Endothelial cell of umbilical vein (primary cell): ENCODE measurements around the gene ZNF792. TPM values are rescaled to one million over a fixed set of nuclear protein-coding genes. Genes with fewer than 3 reads are reported as not detected.

Source experiments
- BruUV-seq: library from RNA; stranded (reverse); fragments of 400-500 nt; replicated peaks from 2 replicates; lab custom pipeline; 2021; lab: Mats Ljungman, UMichigan
- CTCF ChIA-PET: fragments of 300-600, 350-600 bp; sonication (Branson Sonifier 250); formaldehyde crosslinking; loops from one replicate; lab custom pipeline; 2021; ENCODE audit warnings: antibody characterized with exemption, inconsistent platforms; lab: Charles Lee
- POLR2A ChIA-PET: fragments of 300-600, 350-600 bp; sonication (Branson Sonifier 250); formaldehyde crosslinking; loops from one replicate; lab custom pipeline; 2021; ENCODE audit warnings: antibody characterized with exemption, inconsistent platforms; lab: Charles Lee
- DNase-seq: peaks from one replicate; pipeline ENCODE4 v3.0.0-alpha.2; 2011; ENCODE audit warnings: low read depth, low spot score
- FAIRE-seq: peaks from 2 replicates; lab custom pipeline; 2011; peaks lifted over from hg19 to GRCh38; lab: Jason Lieb, UNC
- H2AFZ ChIP-seq: 2 replicates; pipeline ENCODE4 v1.6.0; 2012; ENCODE audit warnings: low read depth, low read length, control low read depth, inconsistent platforms
- H3K27ac ChIP-seq: 2 replicates; pipeline ENCODE4 v1.5.1; 2011; ENCODE audit warnings: low read depth, mild to moderate bottlenecking, control low read depth, low read length, moderate library complexity; ENCODE audit not compliant: insufficient read depth
- H3K27me3 ChIP-seq, 2 experiments: 2 replicates each; pipeline versions ENCODE4 v1.6.0 to v1.6.1; 2011; ENCODE audit warnings: low read length in 2 of 2, mixed read lengths in 1 of 2; ENCODE audit not compliant: control insufficient read depth in 2 of 2, insufficient read depth in 2 of 2
- H3K36me3 ChIP-seq, 2 experiments: 2 replicates in 1 of 2; 3 replicates in 1 of 2; pipeline ENCODE4 v1.5.1; 2011; ENCODE audit warnings: low read length in 2 of 2, mild to moderate bottlenecking in 1 of 2, moderate library complexity in 1 of 2; ENCODE audit not compliant: control insufficient read depth in 2 of 2, insufficient read depth in 2 of 2; ENCODE audit errors: extremely low read depth in 1 of 2
- H3K4me1 ChIP-seq: 3 replicates; pipeline ENCODE4 v1.5.1; 2011; ENCODE audit warnings: mild to moderate bottlenecking, low read length; ENCODE audit not compliant: control insufficient read depth, insufficient read depth; ENCODE audit errors: extremely low read depth
- H3K4me2 ChIP-seq: 2 replicates; pipeline ENCODE4 v1.6.1; 2011; ENCODE audit warnings: low read length, control low read depth, mixed read lengths; ENCODE audit not compliant: insufficient read depth
- H3K4me3 ChIP-seq, 3 experiments: fragments of 200-600 bp in 1 of 3; sonication (generic), shearing (Covaris generic) in 1 of 3; replicated peaks in 1 of 3; 2 replicates each; pipeline ENCODE4 v1.5.1; 2011 to 2016; ENCODE audit warnings: control low read depth in 3 of 3, low read length in 3 of 3, mild to moderate bottlenecking in 2 of 3, inconsistent platforms in 1 of 3, low read depth in 1 of 3, moderate library complexity in 1 of 3; ENCODE audit not compliant: insufficient read depth in 1 of 3
- H3K79me2 ChIP-seq: 2 replicates; pipeline ENCODE4 v1.6.0; 2012; ENCODE audit warnings: low read length, inconsistent platforms; ENCODE audit not compliant: control insufficient read depth, insufficient read depth
- H3K9ac ChIP-seq: replicated peaks from 2 replicates; pipeline ENCODE3; 2011; ENCODE audit warnings: low read length, control low read depth; ENCODE audit not compliant: insufficient read depth; ENCODE audit errors: extremely low read depth
- H3K9me1 ChIP-seq: replicated peaks from 3 replicates; pipeline ENCODE4 v1.6.0; 2011; ENCODE audit warnings: mild to moderate bottlenecking, low read length; ENCODE audit not compliant: control insufficient read depth, insufficient read depth; ENCODE audit errors: extremely low read depth
- H3K9me3 ChIP-seq: replicated peaks from 2 replicates; pipeline ENCODE4 v1.5.1; 2012; ENCODE audit warnings: low read length, inconsistent platforms; ENCODE audit not compliant: control insufficient read depth, insufficient read depth
- H4K20me1 ChIP-seq: replicated peaks from 2 replicates; pipeline ENCODE3; 2011; ENCODE audit warnings: mild to moderate bottlenecking, low read length; ENCODE audit not compliant: control insufficient read depth, insufficient read depth; ENCODE audit errors: extremely low read depth
- EZH2 ChIP-seq: IDR thresholded peaks from 2 replicates; pipeline ENCODE4 v1.6.1; 2012; ENCODE audit warnings: borderline replicate concordance, low read depth, mild to moderate bottlenecking, moderate library complexity, low read length, inconsistent platforms; ENCODE audit not compliant: severe bottlenecking
- FOS ChIP-seq: IDR thresholded peaks from 2 replicates; pipeline ENCODE4 v1.6.1; 2011; ENCODE audit warnings: mild to moderate bottlenecking, low read length, moderate library complexity, borderline replicate concordance; ENCODE audit not compliant: insufficient read depth
- GATA2 ChIP-seq: IDR thresholded peaks from 2 replicates; pipeline ENCODE4 v1.7.0; 2011; ENCODE audit warnings: low read depth, mild to moderate bottlenecking, moderate library complexity, mixed read lengths, low read length; ENCODE audit not compliant: insufficient read length, insufficient read depth
- POLR2A ChIP-seq: IDR thresholded peaks from 2 replicates; pipeline ENCODE4 v1.6.1; 2012; ENCODE audit warnings: low read depth, mild to moderate bottlenecking, control low read depth, low read length
- dilution Hi-C: fragments of 300-500 bp; cut with MboI; formaldehyde crosslinking; loops from one replicate; pipeline ENCODE4 v1.15.0; 2019; ENCODE audit warnings: low sequenced_read_pairs; ENCODE audit not compliant: extremely low pct_ligation_motif_present
- intact Hi-C: fragments of 100-400 bp; cut with micrococcal nuclease; formaldehyde crosslinking; loops from one replicate; pipeline ENCODE4 v1.10.0; 2022
- polyA plus RNA-seq, 4 experiments: library from polyadenylated mRNA; depleted of rRNA in 3 of 4; stranded (reverse) in 3 of 4; unstranded in 1 of 4; fragments of >200 nt; gene quantifications; 2 replicates each; pipeline versions ENCODE4 v1.2.1 to v1.2.3, GENCODE V29; 2011 to 2012; ENCODE audit warnings: missing spikeins in 1 of 4
- total RNA-seq: library from RNA; stranded (reverse); gene quantifications from 2 replicates; pipeline ENCODE4 v1.2.3, GENCODE V29; 2021
- TF ChIP-seq, protein P1 (sequence below): IDR thresholded peaks from 2 replicates; pipeline ENCODE4 v1.6.1; 2011; ENCODE audit not compliant: insufficient read depth, insufficient read length
- TF ChIP-seq, protein P2 (sequence below), 2 donors: IDR thresholded peaks; 1 replicate in 1 of 2; 2 replicates in 1 of 2; pipeline ENCODE4 v1.5.1; 2011; ENCODE audit warnings: low read length in 2 of 2, mild to moderate bottlenecking in 2 of 2, moderate library complexity in 2 of 2, control low read depth in 1 of 2, inconsistent platforms in 1 of 2, low read depth in 1 of 2; ENCODE audit not compliant: insufficient read depth in 1 of 2; ENCODE audit errors: extremely low read depth in 1 of 2

Gene ZNF792
- total and polyA plus RNA-seq, 2 donors (not counting 3 experiments of a cell fraction or from before 2014, with no cell fraction given): 11.3 to 19.8 TPM

DNA sequence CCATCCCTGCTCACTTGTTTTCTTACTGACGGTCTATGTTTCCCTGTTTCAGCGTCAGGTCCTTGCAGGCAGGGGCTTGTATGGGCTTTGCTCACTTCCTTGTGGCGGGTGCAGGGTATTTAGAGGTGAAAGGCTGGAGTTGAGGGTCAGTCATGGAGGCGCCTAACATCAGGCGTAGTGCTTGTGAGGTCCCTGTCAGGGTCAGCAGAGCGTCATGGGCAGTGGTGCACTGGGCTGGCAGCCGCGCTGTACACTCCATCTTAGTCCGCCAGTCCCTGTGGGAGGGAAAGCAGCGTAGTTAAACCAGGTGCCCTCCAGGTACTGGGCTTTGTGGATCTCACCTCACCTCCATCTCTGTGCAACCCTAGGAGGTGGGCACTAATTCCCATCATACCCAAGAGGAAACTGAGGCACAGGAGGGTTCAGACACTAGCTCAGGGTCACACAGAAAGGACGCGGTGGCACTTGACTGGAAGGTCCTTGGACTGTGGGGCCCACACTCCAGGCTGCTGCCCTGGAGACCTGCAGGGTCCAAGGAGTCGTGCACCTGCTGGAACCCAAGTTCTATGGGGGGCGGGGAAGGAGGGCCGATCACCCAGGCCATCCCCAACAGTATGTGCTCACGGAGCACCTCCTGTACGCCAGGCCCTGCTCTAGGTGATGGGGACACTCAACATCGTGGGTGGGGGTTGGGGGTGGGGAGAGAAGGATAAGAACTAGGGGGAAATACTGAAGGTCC, 40.7 kb upstream of the ZNF792 start:
- Histone ChIP-seq H3K4me2 (no peak overlapping the region), H3K9me1 (no peaks in the 10 kb centered on the region), H2AFZ (no peak overlapping the region), H4K20me1 (no peaks in the 10 kb centered on the region), H3K36me3 (peaks cover 9 to 10% of the 10 kb centered on the region in 2 experiments), H3K9ac (no peak overlapping the region), H3K4me3 (no peak overlapping the region), H3K27me3 (no peaks in the 10 kb centered on the region), H3K27ac (no peak overlapping the region), H3K79me2 (peaks cover 54% of the 10 kb centered on the region), H3K9me3 (no peaks in the 10 kb centered on the region), H3K4me1 (peaks cover 50% of the 10 kb centered on the region)
- ChIA-PET POLR2A (no interaction called here), CTCF (no interaction called here)
- no peak for FAIRE-seq
- BruUV-seq: no TSS peak
- intact Hi-C loops: loop anchor here (10.0 kb wide), 1 partner anchor 80 kb away; the partner anchor contains the start of gene ZNF30
- no peak for DNase-seq
- dilution Hi-C loops: no loop called here
- TF ChIP-seq, protein P1, sequence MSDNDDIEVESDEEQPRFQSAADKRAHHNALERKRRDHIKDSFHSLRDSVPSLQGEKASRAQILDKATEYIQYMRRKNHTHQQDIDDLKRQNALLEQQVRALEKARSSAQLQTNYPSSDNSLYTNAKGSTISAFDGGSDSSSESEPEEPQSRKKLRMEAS: no peak
- no peak for TF ChIP-seq EZH2

DNA sequence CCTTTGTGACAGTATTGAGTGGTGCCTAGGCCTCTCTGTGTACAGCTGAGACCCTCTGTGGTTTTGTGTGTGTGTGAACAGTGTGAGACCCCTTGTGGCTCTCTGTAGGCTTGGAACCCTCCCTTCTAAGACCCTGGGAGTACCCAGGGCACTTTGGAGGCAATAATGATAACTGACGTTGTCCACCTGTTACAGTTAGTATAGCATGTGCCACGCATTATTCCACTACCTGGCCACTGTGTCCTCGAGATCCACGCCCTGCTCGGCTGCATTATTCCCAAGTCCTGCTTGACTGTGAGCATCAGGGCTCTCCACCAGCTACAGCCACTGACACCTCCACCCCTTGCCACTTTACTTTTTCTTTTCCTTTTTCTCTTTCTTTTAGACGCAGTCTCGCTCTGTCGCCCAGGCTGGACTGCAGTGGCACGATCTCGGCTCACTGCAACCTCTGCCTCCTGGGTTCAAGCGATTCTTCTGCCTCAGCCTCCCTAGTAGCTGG, 38.1 kb upstream of the ZNF792 start:
- TSS peak; percentile 13 for BruUV-seq
- H4K20me1 ChIP-seq: no peaks in the 10 kb centered on the region
- TF ChIP-seq, protein P1: no peak
- TF ChIP-seq FOS (no peak), EZH2 (no peak), POLR2A (no peak), GATA2 (no peak)
- TF ChIP-seq, protein P2, sequence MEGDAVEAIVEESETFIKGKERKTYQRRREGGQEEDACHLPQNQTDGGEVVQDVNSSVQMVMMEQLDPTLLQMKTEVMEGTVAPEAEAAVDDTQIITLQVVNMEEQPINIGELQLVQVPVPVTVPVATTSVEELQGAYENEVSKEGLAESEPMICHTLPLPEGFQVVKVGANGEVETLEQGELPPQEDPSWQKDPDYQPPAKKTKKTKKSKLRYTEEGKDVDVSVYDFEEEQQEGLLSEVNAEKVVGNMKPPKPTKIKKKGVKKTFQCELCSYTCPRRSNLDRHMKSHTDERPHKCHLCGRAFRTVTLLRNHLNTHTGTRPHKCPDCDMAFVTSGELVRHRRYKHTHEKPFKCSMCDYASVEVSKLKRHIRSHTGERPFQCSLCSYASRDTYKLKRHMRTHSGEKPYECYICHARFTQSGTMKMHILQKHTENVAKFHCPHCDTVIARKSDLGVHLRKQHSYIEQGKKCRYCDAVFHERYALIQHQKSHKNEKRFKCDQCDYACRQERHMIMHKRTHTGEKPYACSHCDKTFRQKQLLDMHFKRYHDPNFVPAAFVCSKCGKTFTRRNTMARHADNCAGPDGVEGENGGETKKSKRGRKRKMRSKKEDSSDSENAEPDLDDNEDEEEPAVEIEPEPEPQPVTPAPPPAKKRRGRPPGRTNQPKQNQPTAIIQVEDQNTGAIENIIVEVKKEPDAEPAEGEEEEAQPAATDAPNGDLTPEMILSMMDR (IDR thresholded peaks at IDR 0.05; ENCODE audit: extremely low read depth in 1 of 2, insufficient read depth in 1 of 2, low read depth in 1 of 2, low read length in 2 of 2): no peak
- no peaks in the 10 kb centered on the region for H3K9me1 ChIP-seq
- no peaks in the 10 kb centered on the region for H3K27me3 ChIP-seq
- H3K36me3 ChIP-seq: peaks cover 4% of the 10 kb centered on the region in 2 experiments
- H3K79me2 ChIP-seq: peaks cover 51% of the 10 kb centered on the region
- no peak overlapping the region for H3K4me3 ChIP-seq
- intact Hi-C loops (loop anchor here (10.0 kb wide), 1 partner anchor 77 kb away; the partner anchor contains the start of gene ZNF30), dilution Hi-C loops (no loop called here)
- POLR2A ChIA-PET: interaction anchor here (1.2 kb wide), 1 partner anchor 17 kb away, joined by 3 read pairs; no protein-coding TSS in a partner anchor
- DNase-seq: no peak
- no peak overlapping the region for H3K27ac ChIP-seq
- H3K4me2 ChIP-seq: peak overlapping the region; percentile 88
- H3K9me3 ChIP-seq: no peaks in the 10 kb centered on the region
- H3K4me1 ChIP-seq: peaks cover 71% of the 10 kb centered on the region
- CTCF ChIA-PET: interaction anchor here (1.2 to 4.4 kb wide), 4 partner anchors 11 to 35 kb away, joined by 3 to 40 read pairs (median 10); no protein-coding TSS in a partner anchor
- no peak overlapping the region for H2AFZ ChIP-seq
- no peak overlapping the region for H3K9ac ChIP-seq
- no peak for FAIRE-seq
